ENCODE measurements around the gene NBPF6.
"Not testable (repeated sequence)": the region's sequence is repeated elsewhere in the genome, so short reads cannot be mapped to it uniquely, and the experiment has no call there.

The NBPF6 gene

DNA sequence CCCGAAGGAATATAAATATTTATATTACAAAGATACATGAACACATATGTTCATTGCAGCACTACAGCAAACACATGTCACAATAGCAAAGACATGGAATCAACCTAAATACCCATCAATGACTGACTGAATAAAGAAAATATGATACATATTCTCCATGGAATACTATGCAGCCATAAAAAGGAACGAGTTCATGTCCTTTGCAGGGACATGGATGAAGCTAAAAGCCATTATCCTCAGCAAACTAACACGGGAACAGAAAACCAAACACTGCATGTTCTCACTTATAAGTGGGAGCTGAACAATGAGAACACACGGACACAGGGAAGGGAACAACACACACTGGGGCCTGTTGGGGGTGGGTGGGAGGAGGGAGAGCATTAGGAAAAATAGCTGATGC lies 46.7 kb downstream of the NBPF6 start:
- DNase-seq (ENCODE audit: low spot score): not testable (repeated sequence)

DNA sequence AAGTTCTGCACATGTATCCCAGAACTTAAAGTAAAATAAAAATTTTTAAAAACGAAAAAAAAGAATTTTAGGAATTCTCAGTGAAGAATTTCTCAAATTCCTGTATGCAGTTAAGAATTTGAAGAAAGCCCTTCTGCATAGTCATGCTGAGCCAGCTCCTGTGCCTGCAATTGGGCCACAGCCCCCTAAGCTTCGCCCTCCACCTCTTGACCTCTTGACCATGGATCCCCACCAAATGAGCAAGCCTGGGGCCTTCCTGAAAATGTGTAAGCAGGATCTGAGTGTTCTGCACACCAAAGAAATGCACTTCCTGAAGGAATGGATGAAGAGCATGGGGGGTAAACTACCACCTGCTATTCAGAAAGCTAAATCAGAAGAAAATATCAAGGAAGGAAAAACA lies 52.0 kb downstream of the NBPF6 start:
- DNase-seq (ENCODE audit: low spot score): no peak

DNA sequence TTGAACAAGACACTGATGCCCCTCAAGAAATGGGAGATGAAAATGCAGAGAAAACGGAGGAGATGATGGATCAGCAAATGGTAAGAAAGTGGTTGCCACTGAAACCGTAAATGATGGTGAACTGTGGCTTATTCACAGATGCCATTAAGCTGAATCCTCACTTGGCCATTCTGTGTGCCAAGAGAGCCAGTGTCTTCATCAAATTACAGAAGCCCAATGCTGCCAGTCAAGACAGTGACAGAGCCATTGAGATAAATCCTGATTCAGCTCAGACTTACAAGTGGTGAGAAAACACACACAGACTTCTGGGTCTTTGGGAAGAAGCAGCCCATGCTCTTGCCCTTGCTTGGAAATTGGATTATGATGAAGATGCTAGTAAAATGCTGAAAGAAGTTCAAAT lies 52.5 kb downstream of the NBPF6 start:
- no peak for DNase-seq (ENCODE audit: low spot score)

GRCh38 chr1:108503062-108503733 lies 53.1 kb downstream of the NBPF6 start:
- DNase-seq (ENCODE audit: low spot score): no peak

- no peak for DNase-seq (ENCODE audit: low spot score)
Observed at GRCh38 chr1:108504447-108504846, 54.3 kb downstream of the NBPF6 start.

DNA sequence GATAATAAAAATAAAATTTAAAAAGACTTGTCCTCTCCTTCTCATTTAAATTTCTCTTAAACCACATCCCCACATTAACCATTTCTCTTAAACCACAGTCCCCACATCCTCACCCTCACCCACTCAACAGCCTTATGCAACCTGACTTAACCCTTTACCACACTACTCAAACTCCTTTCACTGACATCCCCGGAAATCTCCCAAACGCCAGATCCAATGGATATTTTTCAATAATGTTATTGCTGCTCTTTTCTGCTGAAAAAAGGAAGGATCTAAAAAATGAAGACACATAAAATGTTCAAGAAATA lies 55.6 kb downstream of the NBPF6 start:
- peak; percentile 34 for DNase-seq (ENCODE audit: low spot score)

DNA sequence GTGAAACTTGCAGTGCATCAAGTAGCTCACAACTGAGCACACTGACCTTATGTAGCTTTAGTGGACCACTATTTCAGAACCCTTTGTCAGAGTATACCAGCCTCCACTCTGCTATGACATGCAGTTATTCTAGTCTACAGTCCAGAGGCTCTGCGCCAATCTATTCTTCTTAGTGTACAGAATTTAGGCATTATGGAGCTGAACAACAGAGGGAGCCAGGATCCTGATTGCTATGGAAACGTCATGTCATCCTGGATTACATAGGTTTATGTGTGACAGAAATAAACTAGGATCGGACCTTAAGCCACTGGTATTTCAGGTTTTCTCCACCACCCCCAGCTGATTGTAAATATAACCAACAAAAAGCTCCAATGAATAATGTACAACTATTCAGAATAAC lies 61.6 kb downstream of the NBPF6 start:
- no peak for DNase-seq (ENCODE audit: low spot score)

- peak; percentile 62 for DNase-seq (ENCODE audit: low spot score)
Observed at GRCh38 chr1:108512239-108513043, 62.3 kb downstream of the NBPF6 start.

DNA sequence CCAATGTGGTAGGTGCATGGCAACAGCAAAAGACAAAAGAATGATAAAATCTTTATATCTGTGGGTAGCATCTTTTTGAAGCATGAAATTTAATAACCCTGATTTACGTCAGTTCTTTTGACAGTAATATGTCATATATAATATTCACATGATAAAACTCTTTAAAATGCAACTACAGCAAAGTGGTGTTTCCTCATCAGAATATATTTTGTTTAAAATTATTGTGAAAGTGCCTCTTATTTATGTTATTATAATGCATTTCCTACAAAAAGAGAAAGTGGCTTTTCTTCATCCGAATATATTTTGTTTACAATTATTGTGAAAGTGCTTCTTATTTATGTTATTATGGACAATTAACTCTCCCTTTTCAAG lies 62.9 kb downstream of the NBPF6 start:
- DNase-seq (ENCODE audit: low spot score): no peak

- DNase-seq (ENCODE audit: low spot score): not testable (repeated sequence)
Observed at GRCh38 chr1:108513914-108514313, 63.8 kb downstream of the NBPF6 start.

DNA sequence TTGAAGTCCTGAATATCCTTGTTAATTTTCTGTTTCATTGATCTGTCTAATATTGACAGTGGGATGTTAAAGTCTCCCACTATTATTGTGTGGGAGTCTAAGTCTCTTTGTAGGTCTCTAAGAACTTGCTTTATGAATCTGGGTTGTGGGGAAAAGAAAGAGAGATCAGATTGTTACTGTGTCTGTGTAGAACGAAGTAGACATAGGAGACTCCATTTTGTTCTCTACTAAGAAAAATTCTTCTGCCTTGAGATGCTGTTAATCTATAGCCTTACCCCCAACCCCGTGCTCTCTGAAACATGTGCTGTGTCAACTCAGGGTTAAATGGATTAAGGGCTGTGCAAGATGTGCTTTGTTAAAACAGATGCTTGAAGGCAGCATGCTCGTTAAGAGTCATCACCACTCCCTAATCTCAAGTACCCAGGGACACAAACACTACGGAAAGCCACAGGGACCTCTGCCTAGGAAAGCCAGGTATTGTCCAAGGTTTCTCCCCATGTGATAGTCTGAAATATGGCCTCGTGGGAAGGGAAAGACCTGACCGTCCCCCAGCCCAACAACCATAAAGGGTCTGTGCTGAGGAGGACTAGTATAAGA lies 67.3 kb downstream of the NBPF6 start:
- DNase-seq (ENCODE audit: low spot score): not testable (repeated sequence)
